Fibroblast of lung (primary cell): Measurements from ENCODE around the gene DLG4. TPM values are rescaled to one million over a fixed set of nuclear protein-coding genes. Genes with fewer than 3 reads are reported as not detected.
"Not testable (repeated sequence)": the region's sequence is repeated elsewhere in the genome, so short reads cannot be mapped to it uniquely, and the experiment has no call there.

Experiments used
- DNase-seq, 2 donors: peaks; one replicate each; pipeline versions ENCODE4 v3.0.0 to v3.0.0-alpha.2; 2010; ENCODE audit warnings: low read depth in 2 of 2
- H2AFZ ChIP-seq: 2 replicates; pipeline ENCODE4 v1.5.1; 2012; ENCODE audit warnings: low read length, control low read depth, inconsistent platforms
- H3K27ac ChIP-seq: 2 replicates; pipeline ENCODE4 v1.5.1; 2011; ENCODE audit warnings: low read length, control low read depth; ENCODE audit not compliant: insufficient read depth
- H3K27me3 ChIP-seq: 2 replicates; pipeline ENCODE4 v1.5.1; 2011; ENCODE audit warnings: mild to moderate bottlenecking, low read length; ENCODE audit not compliant: control insufficient read depth, insufficient read depth
- H3K36me3 ChIP-seq: 2 replicates; pipeline ENCODE4 v1.5.1; 2011; ENCODE audit warnings: low read length; ENCODE audit not compliant: control insufficient read depth, insufficient read depth
- H3K4me1 ChIP-seq: 2 replicates; pipeline ENCODE4 v1.5.1; 2011; ENCODE audit warnings: low read length; ENCODE audit not compliant: control insufficient read depth, insufficient read depth; ENCODE audit errors: extremely low read depth
- H3K4me2 ChIP-seq: 2 replicates; pipeline ENCODE4 v1.5.1; 2011; ENCODE audit warnings: low read length, control low read depth; ENCODE audit not compliant: insufficient read depth; ENCODE audit errors: extremely low read depth
- H3K4me3 ChIP-seq, 4 experiments: fragments of 200-600 bp in 1 of 4; sonication (generic) in 1 of 4; replicated peaks in 1 of 4; 2 replicates each; pipeline ENCODE4 v1.5.1; 2011 to 2016; ENCODE audit warnings: low read length in 4 of 4, low read depth in 3 of 4, mild to moderate bottlenecking in 3 of 4, control low read depth in 2 of 4, inconsistent platforms in 1 of 4, mixed read lengths in 1 of 4; ENCODE audit not compliant: insufficient read depth in 1 of 4; ENCODE audit errors: control extremely low read depth in 1 of 4
- H3K79me2 ChIP-seq: 2 replicates; pipeline ENCODE4 v1.5.1; 2012; ENCODE audit warnings: mild to moderate bottlenecking, low read length, inconsistent platforms; ENCODE audit not compliant: control insufficient read depth, insufficient read depth
- H3K9ac ChIP-seq: 2 replicates; pipeline ENCODE4 v1.5.1; 2011; ENCODE audit warnings: mild to moderate bottlenecking, low read length, control low read depth; ENCODE audit not compliant: insufficient read depth
- H3K9me3 ChIP-seq: 2 replicates; pipeline ENCODE4 v1.5.1; 2012; ENCODE audit warnings: low read depth, low read length; ENCODE audit not compliant: control insufficient read depth, insufficient read depth
- H4K20me1 ChIP-seq: 2 replicates; pipeline ENCODE4 v1.5.1; 2011; ENCODE audit warnings: low read length; ENCODE audit not compliant: control insufficient read depth, insufficient read depth; ENCODE audit errors: extremely low read depth
- CTCF ChIP-seq, 2 donors: IDR thresholded peaks in 1 of 2; conservative IDR thresholded peaks in 1 of 2; 1 replicate in 1 of 2; 2 replicates in 1 of 2; pipeline ENCODE4 v1.5.1; 2011 to 2012; ENCODE audit warnings: low read length in 2 of 2, control low read depth in 1 of 2, inconsistent platforms in 1 of 2, low read depth in 1 of 2, mild to moderate bottlenecking in 1 of 2
- EZH2 ChIP-seq: IDR thresholded peaks from 2 replicates; pipeline ENCODE4 v1.5.1; 2012; ENCODE audit warnings: low read length, control low read depth, mild to moderate bottlenecking; ENCODE audit errors: missing control alignments
- polyA plus RNA-seq, 2 donors: library from polyadenylated mRNA; depleted of rRNA in 1 of 2; stranded (reverse) in 1 of 2; unstranded in 1 of 2; fragments of >200 nt; gene quantifications; 2 replicates each; pipeline ENCODE4 v1.2.1, GENCODE V29; 2011 to 2012; ENCODE audit warnings: missing spikeins in 1 of 2
- total RNA-seq: library from RNA; depleted of rRNA; stranded (reverse); fragments of >200 nt; gene quantifications from 2 replicates; pipeline ENCODE4 v1.2.1, GENCODE V29; 2014

DLG4 gene
- total and polyA plus RNA-seq, 2 donors (not counting 1 experiment from before 2014, with no cell fraction given) = 11.3 to 22.0 TPM

GRCh38 chr17:7184091-7184488 is 35.5 kb downstream of the DLG4 start:
- Histone ChIP-seq H3K4me2 (no peak overlapping the region), H2AFZ (no peak overlapping the region), H3K27me3 (no peaks in the 10 kb centered on the region), H3K36me3 (no peaks in the 10 kb centered on the region), H3K4me1 (no peaks in the 10 kb centered on the region), H3K79me2 (no peaks in the 10 kb centered on the region), H4K20me1 (no peaks in the 10 kb centered on the region), H3K27ac (no peak overlapping the region), H3K9ac (no peak overlapping the region), H3K9me3 (no peaks in the 10 kb centered on the region), H3K4me3 (no peak overlapping the region)
- TF ChIP-seq CTCF (conservative IDR thresholded peaks at IDR 0.05 in 1 of 2, IDR thresholded peaks at IDR 0.05 in 1 of 2; ENCODE audit: low read depth in 1 of 2, low read length in 2 of 2) = no peak
- no peak for TF ChIP-seq EZH2
- no peak for DNase-seq

- DNase-seq = no peak
- Histone ChIP-seq H4K20me1 (no peaks in the 10 kb centered on the region), H3K79me2 (no peaks in the 10 kb centered on the region), H3K4me1 (no peaks in the 10 kb centered on the region), H3K9ac (no peak overlapping the region), H3K9me3 (no peaks in the 10 kb centered on the region), H2AFZ (no peak overlapping the region), H3K36me3 (no peaks in the 10 kb centered on the region), H3K27ac (no peak overlapping the region), H3K4me2 (no peak overlapping the region), H3K4me3 (no peak overlapping the region), H3K27me3 (no peaks in the 10 kb centered on the region)
- no peak for TF ChIP-seq CTCF (conservative IDR thresholded peaks at IDR 0.05 in 1 of 2, IDR thresholded peaks at IDR 0.05 in 1 of 2; ENCODE audit: low read depth in 1 of 2, low read length in 2 of 2)
- TF ChIP-seq EZH2 = no peak
These were observed 36.1 kb downstream of the DLG4 start for GRCh38 chr17:7183433-7184090.

GRCh38 chr17:7182101-7182500 is 37.5 kb downstream of the DLG4 start:
- H3K4me1 ChIP-seq, H3K9ac ChIP-seq, H2AFZ ChIP-seq, H3K27ac ChIP-seq, H3K4me2 ChIP-seq, H3K27me3 ChIP-seq, H3K36me3 ChIP-seq, H3K4me3 ChIP-seq, H3K79me2 ChIP-seq, DNase-seq, H3K9me3 ChIP-seq, H4K20me1 ChIP-seq: not testable (repeated sequence)
